ENCODE measurements around the gene ACSBG1. TPM values are rescaled to one million over a fixed set of nuclear protein-coding genes. Genes with fewer than 3 reads are reported as not detected.
"Not testable (repeated sequence)": the region's sequence is repeated elsewhere in the genome, so short reads cannot be mapped to it uniquely, and the experiment has no call there.

The ACSBG1 gene
- total RNA-seq, 4 donors from 2014 or later = 0.67 to 6.4 (median 1.9) TPM

DNA sequence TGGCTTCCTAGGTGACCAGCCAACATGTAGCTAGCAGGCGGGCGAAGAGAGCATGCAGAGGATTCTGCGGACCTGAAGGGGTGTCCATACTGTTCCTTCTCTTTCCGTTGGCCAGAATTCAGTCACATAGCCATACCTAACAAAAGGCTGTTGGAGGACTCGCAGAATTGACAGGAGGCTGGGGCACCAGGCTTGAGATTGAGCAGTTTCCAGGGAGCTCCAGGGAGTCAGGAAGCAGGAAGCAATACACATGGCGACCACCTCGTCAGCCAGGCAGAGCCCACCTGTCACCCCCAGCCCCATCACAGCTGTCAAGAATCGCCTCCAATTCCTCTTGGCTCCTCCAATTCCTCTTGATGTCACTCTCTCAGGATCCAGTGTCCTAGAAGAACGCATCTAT lies 16.8 kb upstream of the ACSBG1 start:
- TF ChIP-seq, protein P1, sequence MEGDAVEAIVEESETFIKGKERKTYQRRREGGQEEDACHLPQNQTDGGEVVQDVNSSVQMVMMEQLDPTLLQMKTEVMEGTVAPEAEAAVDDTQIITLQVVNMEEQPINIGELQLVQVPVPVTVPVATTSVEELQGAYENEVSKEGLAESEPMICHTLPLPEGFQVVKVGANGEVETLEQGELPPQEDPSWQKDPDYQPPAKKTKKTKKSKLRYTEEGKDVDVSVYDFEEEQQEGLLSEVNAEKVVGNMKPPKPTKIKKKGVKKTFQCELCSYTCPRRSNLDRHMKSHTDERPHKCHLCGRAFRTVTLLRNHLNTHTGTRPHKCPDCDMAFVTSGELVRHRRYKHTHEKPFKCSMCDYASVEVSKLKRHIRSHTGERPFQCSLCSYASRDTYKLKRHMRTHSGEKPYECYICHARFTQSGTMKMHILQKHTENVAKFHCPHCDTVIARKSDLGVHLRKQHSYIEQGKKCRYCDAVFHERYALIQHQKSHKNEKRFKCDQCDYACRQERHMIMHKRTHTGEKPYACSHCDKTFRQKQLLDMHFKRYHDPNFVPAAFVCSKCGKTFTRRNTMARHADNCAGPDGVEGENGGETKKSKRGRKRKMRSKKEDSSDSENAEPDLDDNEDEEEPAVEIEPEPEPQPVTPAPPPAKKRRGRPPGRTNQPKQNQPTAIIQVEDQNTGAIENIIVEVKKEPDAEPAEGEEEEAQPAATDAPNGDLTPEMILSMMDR (IDR thresholded peaks at IDR 0.05) = no peak
- no peak for TF ChIP-seq EP300 (IDR thresholded peaks at IDR 0.05)
- no peaks in the 10 kb centered on the region for H3K27me3 ChIP-seq
- H3K36me3 ChIP-seq = no peaks in the 10 kb centered on the region
- H3K27ac ChIP-seq = no peak overlapping the region
- ATAC-seq = no peak
- no peaks in the 10 kb centered on the region for H3K9me3 ChIP-seq
- no peaks in the 10 kb centered on the region for H3K4me1 ChIP-seq
- H3K4me3 ChIP-seq = no peak overlapping the region
- 80 to 89% methylated on average over 4 to 6 of the region's 9 CpGs for WGBS, 2 donors (ENCODE audit: low coverage in 1 of 2)

DNA sequence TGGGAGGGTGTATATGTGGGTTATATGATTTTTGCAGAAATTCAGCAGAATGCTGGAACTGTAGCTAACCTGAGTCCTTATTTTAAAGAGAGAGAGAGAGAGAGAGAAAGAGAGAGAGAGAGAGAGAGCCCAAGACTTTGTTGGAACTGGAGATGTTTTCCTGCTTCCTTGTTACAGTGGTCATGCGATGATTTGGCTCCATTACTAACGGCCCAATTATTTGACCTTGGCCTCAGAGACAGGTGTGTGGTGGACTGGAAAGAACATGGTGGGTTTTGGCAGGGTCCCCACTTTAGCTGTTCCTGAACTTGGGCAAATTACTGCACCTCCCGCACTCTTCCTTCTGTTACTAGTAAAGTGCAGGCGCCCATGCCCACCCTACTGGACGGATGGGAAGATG lies 14.8 kb upstream of the ACSBG1 start:
- Histone ChIP-seq H3K27me3 (no peaks in the 10 kb centered on the region), H3K36me3 (no peaks in the 10 kb centered on the region), H3K4me1 (no peaks in the 10 kb centered on the region), H3K9me3 (no peaks in the 10 kb centered on the region), H3K27ac (no peak overlapping the region), H3K4me3 (no peak overlapping the region)
- no peak for ATAC-seq
- TF ChIP-seq POLR2A (IDR thresholded peaks at IDR 0.05) (no peak), POLR2AphosphoS5 (IDR thresholded peaks at IDR 0.05) (no peak), EP300 (IDR thresholded peaks at IDR 0.05) (no peak)
- TF ChIP-seq, protein P1 (IDR thresholded peaks at IDR 0.05) = no peak
- 76 to 90% methylated on average over 4 of the region's 5 CpGs for WGBS, 2 donors (ENCODE audit: low coverage in 1 of 2)

DNA sequence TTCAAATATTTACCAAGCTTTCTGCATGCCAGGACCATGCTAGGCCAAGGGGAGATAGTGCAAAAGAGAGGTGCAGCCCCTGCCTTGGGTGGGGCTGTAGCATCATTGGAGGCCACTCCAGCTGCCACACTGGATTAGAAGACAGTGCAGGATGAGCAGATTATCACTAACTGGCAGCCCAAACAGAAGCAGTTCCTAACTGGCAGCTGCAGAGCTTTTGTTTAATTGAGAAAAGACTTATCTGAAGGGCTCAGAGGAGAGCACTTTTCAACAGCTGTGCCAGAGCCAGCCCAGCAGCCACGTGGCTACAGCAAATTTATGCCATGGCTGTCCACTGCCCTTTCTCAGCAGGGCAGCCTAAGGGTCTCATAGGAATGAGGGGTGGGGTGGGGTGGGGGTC lies 13.5 kb upstream of the ACSBG1 start:
- Histone ChIP-seq H3K4me1 (no peaks in the 10 kb centered on the region), H3K27ac (no peak overlapping the region), H3K36me3 (no peaks in the 10 kb centered on the region), H3K27me3 (no peaks in the 10 kb centered on the region), H3K4me3 (no peak overlapping the region), H3K9me3 (no peaks in the 10 kb centered on the region)
- no peak for ATAC-seq
- no CpG with 5 or more reads among the region's 1 CpG for WGBS, 2 donors (ENCODE audit: low coverage in 1 of 2)
- TF ChIP-seq EP300 (IDR thresholded peaks at IDR 0.05) (no peak), POLR2A (IDR thresholded peaks at IDR 0.05) (no peak), POLR2AphosphoS5 (IDR thresholded peaks at IDR 0.05) (no peak)
- TF ChIP-seq, protein P1 (IDR thresholded peaks at IDR 0.05) = no peak

DNA sequence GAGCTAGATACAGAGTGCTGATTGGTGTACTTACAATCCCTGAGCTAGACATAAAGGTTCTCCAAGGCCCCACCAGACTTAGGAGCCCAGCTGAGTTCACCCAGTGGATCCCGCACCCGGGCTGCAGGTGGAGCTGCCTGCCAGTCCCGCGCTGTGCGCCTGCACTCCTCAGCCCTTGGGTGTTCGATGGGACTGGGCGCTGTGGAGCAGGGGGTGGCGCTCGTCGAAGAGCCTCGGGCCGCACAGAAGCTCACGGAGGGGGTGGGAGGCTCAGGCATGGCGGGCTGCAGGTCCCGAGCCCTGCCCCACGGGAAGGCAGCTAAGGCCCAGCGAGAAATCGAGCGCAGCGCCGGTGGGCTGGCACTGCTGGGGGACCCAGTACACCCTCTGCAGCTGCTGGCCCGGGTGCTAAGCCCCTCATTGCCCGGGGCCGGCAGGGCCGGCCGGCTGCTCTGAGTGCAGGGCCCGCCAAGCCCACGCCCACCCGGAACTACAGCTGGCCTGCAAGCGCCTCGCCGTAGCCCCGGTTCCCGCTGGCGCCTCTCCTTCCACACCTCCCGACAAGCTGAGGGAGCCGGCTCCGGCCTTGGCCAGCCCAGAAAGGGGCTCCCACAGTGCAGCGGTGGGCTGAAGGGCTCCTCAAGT lies 11.7 kb upstream of the ACSBG1 start:
- not testable (repeated sequence) for H3K27ac ChIP-seq, H3K27me3 ChIP-seq, H3K4me3 ChIP-seq, H3K36me3 ChIP-seq, ATAC-seq, H3K4me1 ChIP-seq, H3K9me3 ChIP-seq
- 100% methylated on average over 1 of the region's 39 CpGs; no CpG with 5 or more reads in 1 of the 2 donors for WGBS, 2 donors (ENCODE audit: low coverage in 1 of 2)

DNA sequence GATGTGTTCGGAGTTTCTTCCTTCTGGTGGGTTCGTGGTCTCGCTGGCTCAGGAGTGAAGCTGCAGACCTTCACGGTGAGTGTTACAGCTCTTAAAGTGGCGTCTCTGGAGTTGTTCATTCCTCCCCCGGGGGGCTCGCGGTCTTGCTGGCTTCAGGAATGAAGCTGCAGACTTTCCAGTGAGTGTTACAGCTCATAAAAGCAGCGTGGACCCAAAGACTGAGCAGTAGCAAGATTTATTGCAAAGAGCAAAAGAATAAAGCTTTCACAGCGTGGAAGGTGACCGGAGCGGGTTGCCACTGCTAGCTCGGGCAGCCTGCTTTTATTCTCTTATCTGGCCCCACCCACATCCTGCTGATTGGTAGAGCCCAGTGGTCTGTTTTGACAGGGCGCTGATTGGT lies 11.0 kb upstream of the ACSBG1 start:
- not testable (repeated sequence) for H3K27me3 ChIP-seq, H3K4me3 ChIP-seq, H3K36me3 ChIP-seq, ATAC-seq, H3K4me1 ChIP-seq, H3K9me3 ChIP-seq, H3K27ac ChIP-seq
- WGBS, 2 donors (ENCODE audit: low coverage in 1 of 2) = 85% methylated on average over 4 of the region's 14 CpGs; no CpG with 5 or more reads in 1 of the 2 donors

DNA sequence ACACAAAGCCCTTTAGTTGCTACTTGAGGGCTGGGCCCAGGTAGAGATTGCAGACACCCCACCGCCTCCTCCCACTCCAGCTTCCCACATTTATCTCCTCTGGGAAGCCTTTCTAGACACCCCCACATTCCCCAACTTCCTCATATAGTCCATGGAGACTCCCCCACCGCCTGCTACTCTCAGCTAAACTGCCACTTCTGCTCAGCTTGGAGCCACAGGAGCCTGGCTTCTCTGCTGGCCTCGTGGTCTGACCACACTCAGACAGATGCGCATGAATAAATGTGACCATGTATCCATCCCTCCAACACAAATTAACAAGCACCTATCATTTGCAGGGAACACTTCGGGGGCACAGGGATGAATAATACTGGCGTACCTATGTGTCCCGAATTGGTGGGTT lies 10.5 kb upstream of the ACSBG1 start:
- Histone ChIP-seq H3K4me3 (no peak overlapping the region), H3K27ac (no peak overlapping the region), H3K4me1 (peaks cover 0 to 6% (median 0%) of the 10 kb centered on the region in 3 donors), H3K36me3 (no peaks in the 10 kb centered on the region), H3K9me3 (no peaks in the 10 kb centered on the region), H3K27me3 (no peaks in the 10 kb centered on the region)
- WGBS, 2 donors (ENCODE audit: low coverage in 1 of 2) = 70 to 88% methylated on average over 2 to 4 of the region's 7 CpGs
- TF ChIP-seq POLR2AphosphoS5 (IDR thresholded peaks at IDR 0.05) = no peak
- TF ChIP-seq POLR2A (IDR thresholded peaks at IDR 0.05) = no peak
- TF ChIP-seq EP300 (IDR thresholded peaks at IDR 0.05) = no peak
- TF ChIP-seq, protein P1 (IDR thresholded peaks at IDR 0.05) = no peak
- ATAC-seq = no peak

Data from gastroesophageal sphincter (tissue), 4 donors.